NOMO-1 (cell line): ENCODE results near the gene CAMK2D.

ENCODE experiments used
- DNase-seq, 2 experiments: peaks; one replicate each; lab custom pipeline; 2025; ENCODE audit not compliant: unreplicated experiment in 2 of 2; lab: John Stamatoyannopoulos, UW

Gene CAMK2D

DNA sequence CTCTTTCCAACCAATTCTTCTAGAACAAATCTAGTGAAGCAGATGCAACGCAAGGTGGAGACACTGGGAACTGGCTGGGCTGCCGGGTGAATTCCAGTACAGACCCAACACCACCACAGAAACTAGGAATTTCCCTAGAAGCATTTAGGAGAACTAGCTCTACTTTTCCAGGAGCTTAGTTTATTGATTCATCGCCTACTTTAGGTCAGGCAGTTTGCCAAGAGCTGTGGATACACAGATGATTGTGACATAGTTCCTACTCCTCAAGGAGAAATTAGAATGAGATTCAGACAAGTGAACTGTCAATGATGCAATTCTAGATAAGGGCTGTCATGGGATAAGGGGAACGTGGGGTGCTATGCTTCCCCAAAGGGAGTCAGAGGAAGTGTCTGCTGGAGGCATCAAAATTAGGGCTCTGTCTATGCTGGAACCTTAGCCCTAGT lies 350.0 kb downstream of the CAMK2D start:
- no peak for DNase-seq

DNA sequence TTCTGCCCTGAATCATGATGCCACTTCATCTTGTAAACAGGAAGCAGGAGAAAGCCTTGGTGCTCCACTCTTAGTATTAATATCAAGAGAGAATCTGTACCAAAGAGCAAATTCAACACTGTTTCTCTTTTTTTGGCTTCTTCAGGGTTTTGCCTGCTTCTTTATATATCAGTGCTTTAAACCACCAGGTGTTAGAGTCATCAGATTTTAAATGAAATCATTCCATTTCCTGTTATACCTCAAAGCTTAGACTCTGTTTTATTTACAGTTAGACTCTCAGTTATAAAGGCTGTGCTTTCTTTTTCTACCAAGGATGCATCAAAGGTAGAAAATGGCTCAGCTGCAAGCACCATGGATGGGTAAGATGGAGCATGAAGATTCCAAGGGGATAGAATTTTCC lies 350.9 kb downstream of the CAMK2D start:
- no peak for DNase-seq

DNA sequence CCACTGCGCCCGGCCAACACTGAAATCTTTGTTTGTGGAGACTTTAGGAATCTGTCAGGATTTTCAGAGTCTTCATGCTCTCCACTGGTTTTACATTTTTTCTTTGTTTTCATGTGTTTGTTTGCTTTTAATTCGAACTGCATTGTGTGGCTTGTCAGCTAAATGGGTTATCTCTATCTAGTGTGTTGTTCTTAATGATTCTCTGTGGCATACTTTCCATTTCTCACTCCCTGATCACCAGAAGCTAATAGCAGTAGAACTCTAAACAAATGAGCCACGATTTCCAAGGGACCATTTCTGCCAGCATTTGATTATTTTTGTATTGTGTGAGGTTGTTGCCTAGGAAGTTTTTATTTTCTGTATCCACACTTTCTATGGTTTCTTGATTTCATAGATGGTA lies 352.4 kb downstream of the CAMK2D start:
- no peak for DNase-seq

DNA sequence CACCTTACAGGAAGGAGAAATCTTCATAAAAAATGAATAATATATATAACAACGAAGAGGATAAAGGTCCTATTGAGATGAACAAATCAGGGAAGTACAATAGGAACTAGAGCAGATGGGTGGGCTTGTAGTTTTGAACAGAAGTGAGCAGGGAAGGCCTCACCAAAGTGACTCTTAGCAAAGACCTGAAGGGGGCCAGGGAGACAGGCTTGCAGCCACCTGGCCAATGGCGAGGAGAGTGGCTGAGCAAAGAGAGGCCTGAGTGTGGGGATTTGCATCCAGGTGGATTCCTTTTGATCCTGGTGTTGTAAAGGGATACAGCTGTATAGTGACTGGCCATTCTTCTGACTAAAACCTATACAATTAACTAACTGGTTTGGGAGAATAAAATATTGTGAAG lies 354.1 kb downstream of the CAMK2D start:
- DNase-seq, result no peak

DNA sequence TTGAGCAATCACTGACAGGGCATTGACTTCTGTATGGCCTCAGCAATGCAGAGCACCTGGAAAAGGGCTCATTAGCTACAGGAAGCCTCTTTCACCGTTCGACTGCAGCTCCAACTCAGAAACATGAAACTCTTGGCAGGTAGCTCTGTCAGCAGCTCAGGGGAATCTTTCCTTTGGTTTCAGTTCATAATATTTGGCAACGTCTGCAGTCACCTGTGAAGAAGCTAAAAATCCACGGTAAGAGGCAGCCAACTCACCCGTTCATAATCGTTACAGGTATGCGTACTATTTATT lies 354.9 kb downstream of the CAMK2D start:
- no peak for DNase-seq

DNA sequence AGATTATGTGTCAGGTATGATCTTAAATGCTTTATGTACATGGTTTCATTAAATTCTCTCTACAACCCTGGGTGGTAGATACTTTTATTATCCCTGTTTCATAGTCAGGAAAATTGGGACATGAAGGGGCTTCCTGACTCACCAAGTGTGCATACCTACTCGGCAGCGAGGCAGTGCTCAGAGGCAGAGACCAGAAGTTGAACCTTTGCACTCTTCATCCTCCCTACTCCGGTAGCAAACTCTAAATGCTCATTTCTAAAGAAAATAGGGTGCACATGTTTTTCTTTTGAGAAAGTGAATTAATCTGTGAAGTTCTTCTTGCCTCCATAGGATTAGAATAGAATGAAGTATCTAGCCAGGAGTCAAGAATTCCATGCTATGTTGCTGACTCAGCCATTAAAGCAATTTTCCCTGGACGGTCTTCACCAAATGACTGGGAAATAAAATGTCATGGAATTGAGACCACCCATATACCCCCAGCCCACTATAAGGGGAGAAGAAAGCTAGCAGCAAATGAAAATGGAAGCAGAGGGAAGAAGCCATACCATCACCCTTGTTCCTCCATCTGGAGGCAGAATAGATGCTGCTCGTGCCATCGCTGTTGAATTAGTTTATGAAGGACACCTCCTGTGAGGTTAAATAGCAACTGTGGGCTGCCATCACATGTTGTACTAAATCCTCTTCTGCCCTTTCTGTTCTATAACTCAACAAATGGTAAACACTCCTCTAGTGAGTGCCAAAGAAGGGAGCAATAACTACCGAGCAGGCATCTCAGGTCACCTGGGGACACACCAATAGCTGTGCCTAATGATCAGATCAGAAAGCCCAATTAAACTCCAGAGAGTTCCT lies 355.4 kb downstream of the CAMK2D start:
- no peak for DNase-seq

DNA sequence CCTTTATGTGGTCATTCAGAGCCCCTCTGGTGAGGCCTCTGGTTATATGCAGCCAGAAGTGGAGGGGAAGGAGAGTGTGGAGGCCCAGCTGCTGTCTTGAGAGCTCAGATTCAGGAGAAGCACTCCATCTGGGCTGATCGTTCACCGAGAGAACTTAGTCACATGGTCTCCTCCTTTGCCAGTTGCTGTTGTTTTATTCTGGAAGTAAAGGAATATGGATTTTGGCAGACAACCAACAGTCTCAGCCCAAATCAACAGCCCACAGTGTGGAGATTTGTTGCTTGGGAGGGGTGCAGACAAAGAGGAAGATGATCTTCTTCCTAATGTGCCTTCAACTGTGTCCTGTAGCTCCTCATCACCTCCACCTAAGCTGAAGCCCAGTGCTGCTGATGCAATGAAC lies 356.7 kb downstream of the CAMK2D start:
- DNase-seq, result no peak

DNA sequence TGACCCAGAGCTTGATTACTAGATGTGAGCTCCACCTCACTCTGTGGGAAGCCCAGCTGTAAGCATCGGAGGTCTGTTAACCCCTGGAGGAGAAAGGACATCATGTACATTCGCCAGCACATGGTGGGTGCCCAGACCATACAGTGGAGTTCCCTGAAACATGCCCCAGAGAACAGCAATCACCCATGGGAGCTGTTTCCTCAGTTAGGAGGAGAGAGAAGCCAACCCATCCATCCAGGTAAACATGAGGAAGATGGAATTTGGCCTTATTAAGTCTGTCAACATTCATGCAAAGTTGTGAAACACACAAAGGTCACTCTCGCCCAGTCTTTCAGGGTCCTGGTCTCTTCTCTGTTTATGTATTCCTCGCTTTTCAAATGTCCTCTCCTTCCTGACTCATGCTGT lies 357.4 kb downstream of the CAMK2D start:
- DNase-seq, result no peak
